ENCODE measurements around the gene MAP2K5.

MAP2K5 gene

GRCh38 chr15:67579164-67579563, 36.7 kb downstream of the MAP2K5 start:
- H3K4me3 ChIP-seq (replicated peaks; ENCODE audit: low read depth, low read length), result no peak overlapping the region
- no peak for DNase-seq (ENCODE audit: low read depth)
- TF ChIP-seq CTCF (IDR thresholded peaks at IDR 0.05; ENCODE audit: low read length, missing control alignments), result no peak

GRCh38 chr15:67579967-67580366, 37.5 kb downstream of the MAP2K5 start:
- DNase-seq (ENCODE audit: low read depth), result no peak
- no peak overlapping the region for H3K4me3 ChIP-seq (replicated peaks; ENCODE audit: low read depth, low read length)
- TF ChIP-seq CTCF (IDR thresholded peaks at IDR 0.05; ENCODE audit: low read length, missing control alignments), result no peak

GRCh38 chr15:67584157-67584556, 41.7 kb downstream of the MAP2K5 start:
- DNase-seq (ENCODE audit: low read depth), result no peak
- H3K4me3 ChIP-seq (replicated peaks; ENCODE audit: low read depth, low read length), result no peak overlapping the region

GRCh38 chr15:67585681-67586080, 43.2 kb downstream of the MAP2K5 start:
- TF ChIP-seq CTCF (IDR thresholded peaks at IDR 0.05; ENCODE audit: low read length, missing control alignments), result no peak
- no peak overlapping the region for H3K4me3 ChIP-seq (replicated peaks; ENCODE audit: low read depth, low read length)
- no peak for DNase-seq (ENCODE audit: low read depth)

More at GRCh38 chr15:67584157-67584556, 41.7 kb downstream of the MAP2K5 start:
- no peak for TF ChIP-seq CTCF (IDR thresholded peaks at IDR 0.05; ENCODE audit: low read length, missing control alignments)

GRCh38 chr15:67587331-67587730, 44.8 kb downstream of the MAP2K5 start:
- no peak for TF ChIP-seq CTCF (IDR thresholded peaks at IDR 0.05; ENCODE audit: low read length, missing control alignments)
- DNase-seq (ENCODE audit: low read depth), result no peak
- no peak overlapping the region for H3K4me3 ChIP-seq (replicated peaks; ENCODE audit: low read depth, low read length)

- no peak for DNase-seq (ENCODE audit: low read depth)
- TF ChIP-seq CTCF (IDR thresholded peaks at IDR 0.05; ENCODE audit: low read length, missing control alignments), result no peak
- H3K4me3 ChIP-seq (replicated peaks; ENCODE audit: low read depth, low read length), result no peak overlapping the region
Observed at GRCh38 chr15:67587754-67588153, 45.3 kb downstream of the MAP2K5 start.

GRCh38 chr15:67590191-67590590, 47.7 kb downstream of the MAP2K5 start:
- TF ChIP-seq CTCF (IDR thresholded peaks at IDR 0.05; ENCODE audit: low read length, missing control alignments), result no peak

More at GRCh38 chr15:67590191-67590590, 47.7 kb downstream of the MAP2K5 start:
- H3K4me3 ChIP-seq (replicated peaks; ENCODE audit: low read depth, low read length), result no peak overlapping the region
- no peak for DNase-seq (ENCODE audit: low read depth)
